Stimulated activated CD4-positive, alpha-beta T cell treated with anti-CD3 and anti-CD28 coated beads, Interleukin-15, amount 100 ng/mL, for 24 hours (primary cell): Measurements from ENCODE around the gene PAGE2.
A peak's percentile ranks its signal among the peaks of the same experiment; 100 is the strongest.
"Not testable (repeated sequence)": the region's sequence is repeated elsewhere in the genome, so short reads cannot be mapped to it uniquely, and the experiment has no call there.

Experiments used
- DNase-seq: peaks from one replicate; pipeline ENCODE4 v3.0.0-alpha.2; 2020

The PAGE2 gene

GRCh38 chrX:55127692-55128091 is 38.9 kb downstream of the PAGE2 start:
- DNase-seq, result no peak

- no peak for DNase-seq
Measured at GRCh38 chrX:55129361-55129760, 40.5 kb downstream of the PAGE2 start.

- no peak for DNase-seq
Measured at GRCh38 chrX:55130481-55130880, 41.7 kb downstream of the PAGE2 start.

GRCh38 chrX:55132416-55132815 is 43.6 kb downstream of the PAGE2 start:
- no peak for DNase-seq

GRCh38 chrX:55135171-55135570 is 46.4 kb downstream of the PAGE2 start:
- peak; percentile 27 for DNase-seq

GRCh38 chrX:55140800-55141199 is 52.0 kb downstream of the PAGE2 start:
- DNase-seq, result not testable (repeated sequence)
